ENCODE data around the gene EFCAB6.

Gene EFCAB6

DNA sequence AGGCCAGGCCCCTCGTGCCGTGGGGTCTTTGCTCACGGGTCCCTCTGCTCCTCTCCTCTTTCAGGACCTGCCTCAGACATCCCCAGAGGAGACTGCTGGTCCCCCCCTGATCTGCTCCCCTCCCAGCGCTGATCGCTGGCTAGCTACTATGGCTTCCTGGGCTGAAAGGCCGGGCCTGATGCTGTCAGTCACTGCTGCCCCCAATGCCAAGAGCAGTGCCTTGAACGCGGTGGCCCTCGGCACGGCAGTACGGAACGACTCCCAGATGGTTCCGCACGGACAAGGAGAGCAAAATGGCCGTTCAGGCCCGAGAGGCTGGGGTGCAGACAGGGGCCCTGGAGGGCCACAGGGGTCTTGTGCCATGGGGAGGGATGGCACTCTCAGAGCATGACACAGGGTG, 28.7 kb upstream of the EFCAB6 start (continued):
- TF ChIP-seq, protein P1, sequence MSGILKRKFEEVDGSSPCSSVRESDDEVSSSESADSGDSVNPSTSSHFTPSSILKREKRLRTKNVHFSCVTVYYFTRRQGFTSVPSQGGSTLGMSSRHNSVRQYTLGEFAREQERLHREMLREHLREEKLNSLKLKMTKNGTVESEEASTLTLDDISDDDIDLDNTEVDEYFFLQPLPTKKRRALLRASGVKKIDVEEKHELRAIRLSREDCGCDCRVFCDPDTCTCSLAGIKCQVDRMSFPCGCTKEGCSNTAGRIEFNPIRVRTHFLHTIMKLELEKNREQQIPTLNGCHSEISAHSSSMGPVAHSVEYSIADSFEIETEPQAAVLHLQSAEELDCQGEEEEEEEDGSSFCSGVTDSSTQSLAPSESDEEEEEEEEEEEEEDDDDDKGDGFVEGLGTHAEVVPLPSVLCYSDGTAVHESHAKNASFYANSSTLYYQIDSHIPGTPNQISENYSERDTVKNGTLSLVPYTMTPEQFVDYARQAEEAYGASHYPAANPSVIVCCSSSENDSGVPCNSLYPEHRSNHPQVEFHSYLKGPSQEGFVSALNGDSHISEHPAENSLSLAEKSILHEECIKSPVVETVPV (CRISPR knock-in tag; IDR thresholded peaks at IDR 0.05): no peak
- no peak for TF ChIP-seq ZNF70 (CRISPR knock-in tag; IDR thresholded peaks at IDR 0.05)
- TF ChIP-seq, protein P2, sequence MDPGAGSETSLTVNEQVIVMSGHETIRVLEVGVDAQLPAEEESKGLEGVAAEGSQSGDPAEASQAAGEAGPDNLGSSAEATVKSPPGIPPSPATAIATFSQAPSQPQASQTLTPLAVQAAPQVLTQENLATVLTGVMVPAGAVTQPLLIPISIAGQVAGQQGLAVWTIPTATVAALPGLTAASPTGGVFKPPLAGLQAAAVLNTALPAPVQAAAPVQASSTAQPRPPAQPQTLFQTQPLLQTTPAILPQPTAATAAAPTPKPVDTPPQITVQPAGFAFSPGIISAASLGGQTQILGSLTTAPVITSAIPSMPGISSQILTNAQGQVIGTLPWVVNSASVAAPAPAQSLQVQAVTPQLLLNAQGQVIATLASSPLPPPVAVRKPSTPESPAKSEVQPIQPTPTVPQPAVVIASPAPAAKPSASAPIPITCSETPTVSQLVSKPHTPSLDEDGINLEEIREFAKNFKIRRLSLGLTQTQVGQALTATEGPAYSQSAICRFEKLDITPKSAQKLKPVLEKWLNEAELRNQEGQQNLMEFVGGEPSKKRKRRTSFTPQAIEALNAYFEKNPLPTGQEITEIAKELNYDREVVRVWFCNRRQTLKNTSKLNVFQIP (CRISPR knock-in tag; IDR thresholded peaks at IDR 0.05; ENCODE audit: borderline replicate concordance, low read depth): no peak

DNA sequence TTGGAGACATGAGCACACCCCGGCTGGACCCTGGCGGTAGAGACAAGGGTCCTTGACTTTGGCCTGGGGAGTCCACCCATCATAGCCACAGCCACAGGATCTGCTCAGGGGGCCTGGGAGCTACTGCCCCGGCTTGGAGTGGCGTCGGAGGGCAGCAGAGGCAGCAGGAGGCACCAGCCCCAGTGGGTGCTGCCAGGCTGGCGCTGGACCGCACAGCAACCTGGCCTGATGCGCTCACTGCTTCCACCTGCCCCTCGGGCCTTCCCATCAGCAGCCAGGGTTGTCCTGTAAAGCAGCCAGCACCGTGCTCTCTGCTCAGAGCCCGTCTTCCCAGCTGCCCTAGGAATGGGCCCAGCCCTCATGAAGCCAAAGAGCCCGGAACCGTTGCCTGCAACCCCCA, 28.3 kb upstream of the EFCAB6 start:
- no peak for ATAC-seq
- TF ChIP-seq TOX (CRISPR knock-in tag; IDR thresholded peaks at IDR 0.05; ENCODE audit: borderline replicate concordance) (no peak), RARB (CRISPR knock-in tag; IDR thresholded peaks at IDR 0.05) (no peak), BACH2 (CRISPR knock-in tag; IDR thresholded peaks at IDR 0.05; ENCODE audit: borderline replicate concordance) (no peak), GLIS3 (CRISPR knock-in tag; IDR thresholded peaks at IDR 0.05) (no peak), ESRRG (CRISPR knock-in tag; IDR thresholded peaks at IDR 0.05) (no peak)
- TF ChIP-seq, protein P3, sequence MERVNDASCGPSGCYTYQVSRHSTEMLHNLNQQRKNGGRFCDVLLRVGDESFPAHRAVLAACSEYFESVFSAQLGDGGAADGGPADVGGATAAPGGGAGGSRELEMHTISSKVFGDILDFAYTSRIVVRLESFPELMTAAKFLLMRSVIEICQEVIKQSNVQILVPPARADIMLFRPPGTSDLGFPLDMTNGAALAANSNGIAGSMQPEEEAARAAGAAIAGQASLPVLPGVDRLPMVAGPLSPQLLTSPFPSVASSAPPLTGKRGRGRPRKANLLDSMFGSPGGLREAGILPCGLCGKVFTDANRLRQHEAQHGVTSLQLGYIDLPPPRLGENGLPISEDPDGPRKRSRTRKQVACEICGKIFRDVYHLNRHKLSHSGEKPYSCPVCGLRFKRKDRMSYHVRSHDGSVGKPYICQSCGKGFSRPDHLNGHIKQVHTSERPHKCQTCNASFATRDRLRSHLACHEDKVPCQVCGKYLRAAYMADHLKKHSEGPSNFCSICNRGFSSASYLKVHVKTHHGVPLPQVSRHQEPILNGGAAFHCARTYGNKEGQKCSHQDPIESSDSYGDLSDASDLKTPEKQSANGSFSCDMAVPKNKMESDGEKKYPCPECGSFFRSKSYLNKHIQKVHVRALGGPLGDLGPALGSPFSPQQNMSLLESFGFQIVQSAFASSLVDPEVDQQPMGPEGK (CRISPR knock-in tag; IDR thresholded peaks at IDR 0.05; ENCODE audit: borderline replicate concordance): no peak
- TF ChIP-seq, protein P2 (CRISPR knock-in tag; IDR thresholded peaks at IDR 0.05; ENCODE audit: borderline replicate concordance, low read depth): no peak

DNA sequence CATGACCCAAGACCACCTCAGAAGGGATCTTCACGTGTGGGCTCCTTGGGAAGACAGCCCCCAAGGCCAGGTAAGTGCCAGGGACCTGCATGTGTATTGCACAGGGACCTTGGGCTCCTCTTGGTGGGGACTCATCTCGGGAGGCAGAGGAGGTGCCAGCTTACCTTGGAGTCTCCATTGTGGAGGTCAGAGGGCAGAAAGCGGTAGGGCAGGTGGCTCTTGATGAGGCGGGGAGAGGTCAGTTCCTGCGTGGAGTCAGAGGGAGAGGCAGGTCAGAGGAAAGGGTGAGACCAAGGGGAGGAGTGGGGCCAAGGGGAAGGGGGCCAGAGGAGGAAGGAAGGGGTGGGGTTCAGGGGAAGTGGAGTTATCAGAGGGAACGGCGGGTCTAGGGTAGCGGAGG, 27.7 kb upstream of the EFCAB6 start:
- TF ChIP-seq ESRRG (CRISPR knock-in tag; IDR thresholded peaks at IDR 0.05) (no peak), OSR1 (CRISPR knock-in tag; IDR thresholded peaks at IDR 0.05) (no peak), TOX (CRISPR knock-in tag; IDR thresholded peaks at IDR 0.05; ENCODE audit: borderline replicate concordance) (no peak), ZNF565 (CRISPR knock-in tag; conservative IDR thresholded peaks at IDR 0.05; ENCODE audit: low read depth) (no peak), ZNF70 (CRISPR knock-in tag; IDR thresholded peaks at IDR 0.05) (no peak), ZFP30 (CRISPR knock-in tag; IDR thresholded peaks at IDR 0.05) (no peak), SNAI2 (CRISPR knock-in tag; IDR thresholded peaks at IDR 0.05) (no peak), GLIS3 (CRISPR knock-in tag; IDR thresholded peaks at IDR 0.05) (no peak)
- TF ChIP-seq, protein P2 (CRISPR knock-in tag; IDR thresholded peaks at IDR 0.05; ENCODE audit: borderline replicate concordance, low read depth): no peak
- TF ChIP-seq, protein P4, sequence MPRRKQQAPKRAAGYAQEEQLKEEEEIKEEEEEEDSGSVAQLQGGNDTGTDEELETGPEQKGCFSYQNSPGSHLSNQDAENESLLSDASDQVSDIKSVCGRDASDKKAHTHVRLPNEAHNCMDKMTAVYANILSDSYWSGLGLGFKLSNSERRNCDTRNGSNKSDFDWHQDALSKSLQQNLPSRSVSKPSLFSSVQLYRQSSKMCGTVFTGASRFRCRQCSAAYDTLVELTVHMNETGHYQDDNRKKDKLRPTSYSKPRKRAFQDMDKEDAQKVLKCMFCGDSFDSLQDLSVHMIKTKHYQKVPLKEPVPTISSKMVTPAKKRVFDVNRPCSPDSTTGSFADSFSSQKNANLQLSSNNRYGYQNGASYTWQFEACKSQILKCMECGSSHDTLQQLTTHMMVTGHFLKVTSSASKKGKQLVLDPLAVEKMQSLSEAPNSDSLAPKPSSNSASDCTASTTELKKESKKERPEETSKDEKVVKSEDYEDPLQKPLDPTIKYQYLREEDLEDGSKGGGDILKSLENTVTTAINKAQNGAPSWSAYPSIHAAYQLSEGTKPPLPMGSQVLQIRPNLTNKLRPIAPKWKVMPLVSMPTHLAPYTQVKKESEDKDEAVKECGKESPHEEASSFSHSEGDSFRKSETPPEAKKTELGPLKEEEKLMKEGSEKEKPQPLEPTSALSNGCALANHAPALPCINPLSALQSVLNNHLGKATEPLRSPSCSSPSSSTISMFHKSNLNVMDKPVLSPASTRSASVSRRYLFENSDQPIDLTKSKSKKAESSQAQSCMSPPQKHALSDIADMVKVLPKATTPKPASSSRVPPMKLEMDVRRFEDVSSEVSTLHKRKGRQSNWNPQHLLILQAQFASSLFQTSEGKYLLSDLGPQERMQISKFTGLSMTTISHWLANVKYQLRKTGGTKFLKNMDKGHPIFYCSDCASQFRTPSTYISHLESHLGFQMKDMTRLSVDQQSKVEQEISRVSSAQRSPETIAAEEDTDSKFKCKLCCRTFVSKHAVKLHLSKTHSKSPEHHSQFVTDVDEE (CRISPR knock-in tag; IDR thresholded peaks at IDR 0.05): no peak
- ATAC-seq: no peak

DNA sequence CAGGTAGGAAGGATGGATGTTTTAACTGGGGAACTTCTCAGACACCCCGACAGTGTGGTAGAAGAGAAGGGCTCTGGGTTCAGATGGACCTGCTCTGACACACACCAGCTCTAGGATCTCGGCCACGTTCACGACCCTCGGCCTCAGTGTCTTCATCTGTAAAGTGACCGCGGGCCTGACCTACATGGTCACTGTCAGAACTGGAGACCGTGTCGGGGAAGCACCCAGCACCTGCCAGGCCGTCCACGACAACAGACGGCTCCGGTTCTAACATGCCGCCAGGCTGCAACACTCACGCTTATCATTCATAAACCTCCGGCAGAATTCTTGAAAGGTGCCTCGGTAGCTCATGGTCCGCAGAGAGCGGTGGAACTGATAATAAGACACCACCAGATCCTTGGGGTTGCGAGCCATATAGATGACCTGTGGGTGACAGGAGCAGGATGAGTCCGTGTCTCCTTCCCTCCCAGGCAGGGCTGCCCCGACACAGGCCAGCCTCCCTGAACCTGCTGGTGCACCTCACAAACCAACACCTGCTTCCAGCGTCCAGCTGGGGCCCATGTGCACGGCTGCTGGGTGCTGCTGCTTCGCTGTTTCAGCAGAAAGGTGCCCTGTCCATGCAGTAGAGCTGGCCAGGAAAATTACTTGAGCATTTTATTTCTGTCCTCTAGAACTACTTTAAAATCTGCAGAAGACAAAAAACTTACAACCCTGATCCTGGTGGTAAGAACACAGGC, 26.6 kb upstream of the EFCAB6 start:
- ATAC-seq: no peak
- no peak for TF ChIP-seq OSR1 (CRISPR knock-in tag; IDR thresholded peaks at IDR 0.05)
- no peak for TF ChIP-seq CSDC2 (CRISPR knock-in tag; IDR thresholded peaks at IDR 0.05)
- TF ChIP-seq ZNF70 (CRISPR knock-in tag; IDR thresholded peaks at IDR 0.05): no peak
- TF ChIP-seq SNAI2 (CRISPR knock-in tag; IDR thresholded peaks at IDR 0.05): no peak
- TF ChIP-seq, protein P1 (CRISPR knock-in tag; IDR thresholded peaks at IDR 0.05): no peak
- TF ChIP-seq, protein P5, sequence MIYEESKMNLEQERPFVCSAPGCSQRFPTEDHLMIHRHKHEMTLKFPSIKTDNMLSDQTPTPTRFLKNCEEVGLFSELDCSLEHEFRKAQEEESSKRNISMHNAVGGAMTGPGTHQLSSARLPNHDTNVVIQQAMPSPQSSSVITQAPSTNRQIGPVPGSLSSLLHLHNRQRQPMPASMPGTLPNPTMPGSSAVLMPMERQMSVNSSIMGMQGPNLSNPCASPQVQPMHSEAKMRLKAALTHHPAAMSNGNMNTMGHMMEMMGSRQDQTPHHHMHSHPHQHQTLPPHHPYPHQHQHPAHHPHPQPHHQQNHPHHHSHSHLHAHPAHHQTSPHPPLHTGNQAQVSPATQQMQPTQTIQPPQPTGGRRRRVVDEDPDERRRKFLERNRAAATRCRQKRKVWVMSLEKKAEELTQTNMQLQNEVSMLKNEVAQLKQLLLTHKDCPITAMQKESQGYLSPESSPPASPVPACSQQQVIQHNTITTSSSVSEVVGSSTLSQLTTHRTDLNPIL (CRISPR knock-in tag; IDR thresholded peaks at IDR 0.05; ENCODE audit: low read depth): no peak
- no peak for TF ChIP-seq TOX (CRISPR knock-in tag; IDR thresholded peaks at IDR 0.05; ENCODE audit: borderline replicate concordance)
- no peak for TF ChIP-seq GLIS3 (CRISPR knock-in tag; IDR thresholded peaks at IDR 0.05)
- no peak for TF ChIP-seq ZNF565 (CRISPR knock-in tag; conservative IDR thresholded peaks at IDR 0.05; ENCODE audit: low read depth)

Data from SK-N-SH treated with all-trans-retinoic acid at 6 μM for 48 hours (cell line).